H9 (cell line): ENCODE data around the gene MICU1. TPM values are rescaled to one million over a fixed set of nuclear protein-coding genes. Genes with fewer than 3 reads are reported as not detected.

Experiments used
- DNase-seq: peaks from one replicate; pipeline ENCODE4 v3.0.0-alpha.2; 2017
- H2AFZ ChIP-seq: one replicate; pipeline ENCODE4 v1.6.1; 2013; ENCODE audit warnings: mild to moderate bottlenecking, low read length, control low read depth, moderate library complexity
- H2AK5ac ChIP-seq: 2 replicates; pipeline ENCODE4 v1.6.1; 2013; ENCODE audit warnings: low read length, control low read depth, mixed read lengths; ENCODE audit not compliant: insufficient read length
- H2BK120ac ChIP-seq: one replicate; pipeline ENCODE4 v1.6.1; 2013; ENCODE audit warnings: low read depth, mild to moderate bottlenecking, low read length, control low read depth, inconsistent platforms; ENCODE audit not compliant: poor library complexity, severe bottlenecking
- H2BK12ac ChIP-seq: 2 replicates; pipeline ENCODE4 v1.6.1; 2013; ENCODE audit warnings: low read length, control low read depth, mixed read lengths, low read depth; ENCODE audit not compliant: insufficient read length
- H2BK15ac ChIP-seq: 2 replicates; pipeline ENCODE4 v1.6.1; 2013; ENCODE audit warnings: low read depth, low read length, control low read depth
- H2BK20ac ChIP-seq: one replicate; pipeline ENCODE4 v1.6.1; 2013; ENCODE audit warnings: low read depth, mild to moderate bottlenecking, low read length, control low read depth, inconsistent platforms; ENCODE audit not compliant: poor library complexity, severe bottlenecking
- H2BK5ac ChIP-seq: 2 replicates; pipeline ENCODE4 v1.6.1; 2013; ENCODE audit warnings: low read length, control low read depth, mixed read lengths; ENCODE audit not compliant: insufficient read length
- H3K14ac ChIP-seq: 2 replicates; pipeline ENCODE4 v1.6.1; 2013; ENCODE audit warnings: low read length, control low read depth; ENCODE audit not compliant: insufficient read depth
- H3K18ac ChIP-seq: 2 replicates; pipeline ENCODE4 v1.6.1; 2013; ENCODE audit warnings: low read depth, mild to moderate bottlenecking, mixed read lengths, low read length, control low read depth; ENCODE audit not compliant: insufficient read length
- H3K23ac ChIP-seq: 2 replicates; pipeline ENCODE4 v1.6.1; 2013; ENCODE audit warnings: low read length, control low read depth, mixed read lengths, low read depth; ENCODE audit not compliant: insufficient read length
- H3K23me2 ChIP-seq: 2 replicates; pipeline ENCODE4 v1.6.1; 2013; ENCODE audit warnings: low read depth, mild to moderate bottlenecking, mixed read lengths, low read length, control low read depth; ENCODE audit not compliant: insufficient read length, poor library complexity, severe bottlenecking
- H3K27ac ChIP-seq: 2 replicates; pipeline ENCODE4 v1.5.1; 2013; ENCODE audit warnings: low read length, control low read depth, mixed read lengths, low read depth; ENCODE audit not compliant: insufficient read length
- H3K27me3 ChIP-seq: 2 replicates; pipeline ENCODE4 v1.6.1; 2013; ENCODE audit warnings: low read length, control low read depth, inconsistent platforms; ENCODE audit not compliant: insufficient read depth
- H3K4ac ChIP-seq: 2 replicates; pipeline ENCODE4 v1.6.1; 2013; ENCODE audit warnings: low read depth, mild to moderate bottlenecking, control low read depth, inconsistent platforms, low read length, moderate library complexity
- H3K4me1 ChIP-seq: 2 replicates; pipeline ENCODE4 v1.6.1; 2013; ENCODE audit warnings: low read length, control low read depth, inconsistent platforms; ENCODE audit not compliant: insufficient read depth
- H3K4me2 ChIP-seq: 2 replicates; pipeline ENCODE4 v1.6.1; 2013; ENCODE audit warnings: low read length, control low read depth, mixed read lengths; ENCODE audit not compliant: insufficient read length, insufficient read depth
- H3K56ac ChIP-seq: 2 replicates; pipeline ENCODE4 v1.6.1; 2013; ENCODE audit warnings: low read depth, mild to moderate bottlenecking, mixed read lengths, low read length, control low read depth; ENCODE audit not compliant: insufficient read length
- H3K79me1 ChIP-seq: 2 replicates; pipeline ENCODE4 v1.6.1; 2013; ENCODE audit warnings: low read depth, mild to moderate bottlenecking, moderate library complexity, low read length, control low read depth, inconsistent platforms; ENCODE audit not compliant: insufficient read depth, poor library complexity, severe bottlenecking
- H3K79me2 ChIP-seq: 2 replicates; pipeline ENCODE4 v1.6.1; 2013; ENCODE audit warnings: low read length, control low read depth, inconsistent platforms; ENCODE audit not compliant: insufficient read depth
- H3K9ac ChIP-seq: 2 replicates; pipeline ENCODE4 v1.6.1; 2013; ENCODE audit warnings: low read length, control low read depth, mixed read lengths; ENCODE audit not compliant: insufficient read length; ENCODE audit errors: extremely low read depth
- H3K9me3 ChIP-seq: one replicate; pipeline ENCODE4 v1.6.1; 2013; ENCODE audit warnings: low read depth, low read length, inconsistent platforms; ENCODE audit not compliant: control insufficient read depth
- H3T11ph ChIP-seq: one replicate; pipeline ENCODE4 v1.6.1; 2013; ENCODE audit warnings: mild to moderate bottlenecking, low read length, control low read depth, inconsistent platforms
- H4K20me1 ChIP-seq: one replicate; pipeline ENCODE4 v1.6.1; 2013; ENCODE audit not compliant: control insufficient read depth, insufficient read length, insufficient read depth
- H4K5ac ChIP-seq: 2 replicates; pipeline ENCODE4 v1.6.1; 2013; ENCODE audit warnings: low read depth, mild to moderate bottlenecking, mixed read lengths, low read length, control low read depth; ENCODE audit not compliant: insufficient read length
- H4K8ac ChIP-seq: replicated peaks from 2 replicates; pipeline ENCODE4 v1.6.1; 2013; ENCODE audit warnings: low read length, control low read depth, mixed read lengths, low read depth; ENCODE audit not compliant: insufficient read length
- H4K91ac ChIP-seq: 2 replicates; pipeline ENCODE4 v1.6.1; 2013; ENCODE audit warnings: low read depth, mild to moderate bottlenecking, moderate library complexity, mixed read lengths, low read length, control low read depth; ENCODE audit not compliant: insufficient read length
- H3K27ac Mint-ChIP-seq, 3 experiments: 2 replicates in 2 of 3; 3 replicates in 1 of 3; pipeline ENCODE4 v1.8.0; 2020 to 2021; ENCODE audit warnings: mixed read lengths in 3 of 3, mild to moderate bottlenecking in 1 of 3, moderate library complexity in 1 of 3
- H3K27me3 Mint-ChIP-seq: 2 replicates; pipeline ENCODE4 v1.8.0; 2021; ENCODE audit warnings: low read depth, mild to moderate bottlenecking, moderate library complexity, mixed read lengths
- H3K36me3 Mint-ChIP-seq, 3 experiments: 2 replicates in 2 of 3; 3 replicates in 1 of 3; pipeline ENCODE4 v1.8.0; 2020 to 2021; ENCODE audit warnings: low read depth in 3 of 3, mixed read lengths in 3 of 3; ENCODE audit not compliant: insufficient read depth in 1 of 3
- H3K4me1 Mint-ChIP-seq, 2 experiments: 2 replicates each; pipeline ENCODE4 v1.8.0; 2020; ENCODE audit warnings: mixed read lengths in 2 of 2
- H3K4me3 Mint-ChIP-seq, 2 experiments: 2 replicates in 1 of 2; 3 replicates in 1 of 2; pipeline ENCODE4 v1.8.0; 2020 to 2021; ENCODE audit warnings: mild to moderate bottlenecking in 2 of 2, mixed read lengths in 2 of 2, moderate library complexity in 1 of 2
- H3K9me3 Mint-ChIP-seq, 2 experiments: 2 replicates in 1 of 2; 3 replicates in 1 of 2; pipeline ENCODE4 v1.8.0; 2020; ENCODE audit warnings: mild to moderate bottlenecking in 2 of 2, mixed read lengths in 2 of 2, moderate library complexity in 1 of 2
- whole genome bisulfite sequencing: extraction: QIAGEN DNeasy Blood & Tissue Kit; methylation state at CpG from one replicate; pipeline ENCODE4 v1.1.7; 2013; ENCODE audit warnings: missing lambda C conversion rate, low lambda C conversion rate, mixed read lengths; ENCODE audit not compliant: insufficient read length; ENCODE audit errors: extremely low coverage; 5-methylcytosine and 5-hydroxymethylcytosine counted together
- total RNA-seq: library from RNA; stranded (reverse); gene quantifications from 2 replicates; pipeline ENCODE4 v1.2.1, GENCODE V29; 2021
- TF ChIP-seq, protein P1 (sequence below): fragments of 200-600 bp; sonication (generic); conservative IDR thresholded peaks from 3 replicates; pipeline ENCODE4 v1.8.0; 2021; ENCODE audit warnings: antibody characterized with exemption, mild to moderate bottlenecking

MICU1 gene
- total RNA-seq, 1 experiment from 2014 or later: 33.2 TPM

DNA sequence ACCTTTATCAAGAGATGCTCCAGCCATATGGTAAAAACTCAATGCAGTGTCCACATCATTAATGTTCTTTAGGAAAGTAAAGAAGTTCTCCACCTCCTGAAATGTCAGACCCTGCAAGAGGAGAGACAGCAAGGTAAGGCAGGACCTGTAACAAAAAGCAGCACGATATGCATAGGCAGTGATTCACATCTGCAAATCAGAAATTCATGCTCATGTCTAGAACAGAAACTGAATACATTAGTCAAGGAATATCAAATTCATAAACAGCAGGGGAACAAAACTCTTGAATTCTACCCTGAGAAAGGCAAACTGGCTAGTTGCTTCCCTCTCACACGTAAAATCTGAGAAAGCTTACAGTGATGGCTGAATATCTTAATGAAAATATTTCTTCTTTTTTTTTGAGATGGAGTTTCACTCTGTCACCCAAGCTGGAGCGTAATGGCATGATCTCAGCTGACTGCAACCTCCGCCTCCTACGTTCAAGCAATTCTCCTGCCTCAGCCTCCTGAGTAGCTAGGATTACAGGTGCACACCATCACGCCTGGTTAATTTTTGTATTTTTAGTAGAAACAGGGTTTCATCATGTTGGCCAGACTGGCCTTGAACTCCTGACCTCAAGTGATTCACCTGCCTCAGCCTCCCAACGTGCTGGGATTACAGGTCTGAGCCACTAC, 217.8 kb downstream of the MICU1 start:
- no peak overlapping the region for H3T11ph ChIP-seq
- no peak overlapping the region for H2AFZ ChIP-seq
- H3K56ac ChIP-seq: no peak overlapping the region
- no peaks in the 10 kb centered on the region for H3K23me2 ChIP-seq
- no peak overlapping the region for H3K4me3 Mint-ChIP-seq
- WGBS: no CpG with 5 or more reads among the region's 7 CpGs
- no peak overlapping the region for H3K14ac ChIP-seq
- no peak overlapping the region for H2BK5ac ChIP-seq
- H4K5ac ChIP-seq: no peak overlapping the region
- no peak overlapping the region for H3K4me2 ChIP-seq
- DNase-seq: no peak
- H3K9me3 ChIP-seq: no peaks in the 10 kb centered on the region
- H3K27me3 ChIP-seq: no peaks in the 10 kb centered on the region
- no peak overlapping the region for H4K91ac ChIP-seq
- no peak overlapping the region for H2BK12ac ChIP-seq
- no peak overlapping the region for H2AK5ac ChIP-seq
- peaks cover under 1% of the 10 kb centered on the region in 2 experiments; a peak in 2 of 5 replicates for H3K9me3 Mint-ChIP-seq
- no peak overlapping the region for H3K4ac ChIP-seq
- no peak overlapping the region for H3K9ac ChIP-seq
- H2BK20ac ChIP-seq: no peak overlapping the region
- TF ChIP-seq, protein P1, sequence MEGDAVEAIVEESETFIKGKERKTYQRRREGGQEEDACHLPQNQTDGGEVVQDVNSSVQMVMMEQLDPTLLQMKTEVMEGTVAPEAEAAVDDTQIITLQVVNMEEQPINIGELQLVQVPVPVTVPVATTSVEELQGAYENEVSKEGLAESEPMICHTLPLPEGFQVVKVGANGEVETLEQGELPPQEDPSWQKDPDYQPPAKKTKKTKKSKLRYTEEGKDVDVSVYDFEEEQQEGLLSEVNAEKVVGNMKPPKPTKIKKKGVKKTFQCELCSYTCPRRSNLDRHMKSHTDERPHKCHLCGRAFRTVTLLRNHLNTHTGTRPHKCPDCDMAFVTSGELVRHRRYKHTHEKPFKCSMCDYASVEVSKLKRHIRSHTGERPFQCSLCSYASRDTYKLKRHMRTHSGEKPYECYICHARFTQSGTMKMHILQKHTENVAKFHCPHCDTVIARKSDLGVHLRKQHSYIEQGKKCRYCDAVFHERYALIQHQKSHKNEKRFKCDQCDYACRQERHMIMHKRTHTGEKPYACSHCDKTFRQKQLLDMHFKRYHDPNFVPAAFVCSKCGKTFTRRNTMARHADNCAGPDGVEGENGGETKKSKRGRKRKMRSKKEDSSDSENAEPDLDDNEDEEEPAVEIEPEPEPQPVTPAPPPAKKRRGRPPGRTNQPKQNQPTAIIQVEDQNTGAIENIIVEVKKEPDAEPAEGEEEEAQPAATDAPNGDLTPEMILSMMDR: no peak
- H3K4me1 ChIP-seq: no peaks in the 10 kb centered on the region
- peaks cover 0 to 4% (median 1%) of the 10 kb centered on the region in 3 experiments; a peak in 4 of 7 replicates for H3K36me3 Mint-ChIP-seq
- H3K79me2 ChIP-seq: no peaks in the 10 kb centered on the region
- H2BK15ac ChIP-seq: no peak overlapping the region
- no peak overlapping the region for H3K27ac ChIP-seq
- no peak overlapping the region for H3K23ac ChIP-seq
- H3K27me3 Mint-ChIP-seq: no peaks in the 10 kb centered on the region
- H4K20me1 ChIP-seq: no peaks in the 10 kb centered on the region
- H3K18ac ChIP-seq: no peak overlapping the region
- H3K79me1 ChIP-seq: no peaks in the 10 kb centered on the region
- peak overlapping the region in 1 of 3 experiments; percentile 8; a peak in 2 of 7 replicates for H3K27ac Mint-ChIP-seq
- H2BK120ac ChIP-seq: no peak overlapping the region
- no peaks in the 10 kb centered on the region for H3K4me1 Mint-ChIP-seq
- no peak overlapping the region for H4K8ac ChIP-seq
